ENCODE results near the gene SURF6.

Gene SURF6

GRCh38 chr9:133344071-133344470 is 8.1 kb upstream of the SURF6 start:
- no CpG with 5 or more reads among the region's 19 CpGs for WGBS, 2 donors (ENCODE audit: extremely low coverage in 2 of 2, insufficient read length in 2 of 2, insufficient replicate concordance in 1 of 2)
- H2BK120ac ChIP-seq (ENCODE audit: low read depth, low read length) = no peak overlapping the region
- H3K9me3 ChIP-seq (replicated peaks in 1 of 2; ENCODE audit: control insufficient read depth in 2 of 2, insufficient read depth in 1 of 2, low read depth in 1 of 2, low read length in 2 of 2) = no peaks in the 10 kb centered on the region
- H3K4me2 ChIP-seq (ENCODE audit: insufficient read depth, low read length, poor library complexity, severe bottlenecking) = no peak overlapping the region
- H4K91ac ChIP-seq (ENCODE audit: low read depth, low read length, poor library complexity) = no peak overlapping the region
- no peak overlapping the region for H3K9ac ChIP-seq (ENCODE audit: low read depth, low read length, poor library complexity)
- no peak for DNase-seq (ENCODE audit: low spot score)
- H3K14ac ChIP-seq (ENCODE audit: low read length) = no peak overlapping the region
- no peak overlapping the region for H2BK15ac ChIP-seq (ENCODE audit: low read length)
- peak overlapping the region; percentile 1 for H3K23ac ChIP-seq (ENCODE audit: low read depth, low read length, poor library complexity)
- no peak overlapping the region for H3K4ac ChIP-seq (ENCODE audit: low read length)
- no peak overlapping the region for H4K8ac ChIP-seq (ENCODE audit: low read depth, low read length)
- peaks cover 69 to 81% of the 10 kb centered on the region in 2 donors for H3K36me3 ChIP-seq (replicated peaks in 1 of 2; ENCODE audit: control insufficient read depth in 2 of 2, insufficient read depth in 2 of 2, low read length in 2 of 2)
- H3K4me1 ChIP-seq (ENCODE audit: control insufficient read depth in 2 of 2, insufficient read depth in 1 of 2, low read depth in 1 of 2, low read length in 2 of 2) = peaks cover 5 to 8% of the 10 kb centered on the region in 2 donors
- no peaks in the 10 kb centered on the region for H3K27me3 ChIP-seq (ENCODE audit: control insufficient read depth in 3 of 3, insufficient read depth in 3 of 3, low read depth in 1 of 3, low read length in 3 of 3)
- no peak overlapping the region for H3K27ac ChIP-seq (replicated peaks; ENCODE audit: low read length)
- H2AK5ac ChIP-seq (ENCODE audit: low read depth, low read length) = no peak overlapping the region
- peaks cover 24% of the 10 kb centered on the region for H3K79me1 ChIP-seq (ENCODE audit: low read depth, low read length)
- H2AFZ ChIP-seq (ENCODE audit: low read length) = no peak overlapping the region
- no peak overlapping the region for H2BK12ac ChIP-seq (ENCODE audit: low read length)
- no peak overlapping the region for H2BK5ac ChIP-seq (ENCODE audit: low read length)
- no peak overlapping the region for H3K18ac ChIP-seq (ENCODE audit: low read length)
- no peak overlapping the region for H3K4me3 ChIP-seq (ENCODE audit: low read length in 2 of 2)

- no peak overlapping the region for H3K18ac ChIP-seq (ENCODE audit: low read length)
- H3K23ac ChIP-seq (ENCODE audit: low read depth, low read length, poor library complexity) = no peak overlapping the region
- H2BK15ac ChIP-seq (ENCODE audit: low read length) = no peak overlapping the region
- H3K79me1 ChIP-seq (ENCODE audit: low read depth, low read length) = peaks cover 20% of the 10 kb centered on the region
- no peak overlapping the region for H3K4ac ChIP-seq (ENCODE audit: low read length)
- no peak overlapping the region for H3K14ac ChIP-seq (ENCODE audit: low read length)
- H3K9ac ChIP-seq (ENCODE audit: low read depth, low read length, poor library complexity) = no peak overlapping the region
- H3K27me3 ChIP-seq (ENCODE audit: control insufficient read depth in 3 of 3, insufficient read depth in 3 of 3, low read depth in 1 of 3, low read length in 3 of 3) = no peaks in the 10 kb centered on the region
- no peak overlapping the region for H4K8ac ChIP-seq (ENCODE audit: low read depth, low read length)
- peaks cover 4 to 6% of the 10 kb centered on the region in 2 donors for H3K4me1 ChIP-seq (ENCODE audit: control insufficient read depth in 2 of 2, insufficient read depth in 1 of 2, low read depth in 1 of 2, low read length in 2 of 2)
- H2BK120ac ChIP-seq (ENCODE audit: low read depth, low read length) = no peak overlapping the region
- H3K4me2 ChIP-seq (ENCODE audit: insufficient read depth, low read length, poor library complexity, severe bottlenecking) = no peak overlapping the region
- no peak overlapping the region for H2AK5ac ChIP-seq (ENCODE audit: low read depth, low read length)
- DNase-seq (ENCODE audit: low spot score) = no peak
- WGBS, 2 donors (ENCODE audit: extremely low coverage in 2 of 2, insufficient read length in 2 of 2, insufficient replicate concordance in 1 of 2) = no CpG with 5 or more reads among the region's 11 CpGs
- no peak overlapping the region for H4K91ac ChIP-seq (ENCODE audit: low read depth, low read length, poor library complexity)
- H3K4me3 ChIP-seq (ENCODE audit: low read length in 2 of 2) = no peak overlapping the region
- peaks cover 72 to 86% of the 10 kb centered on the region in 2 donors for H3K36me3 ChIP-seq (replicated peaks in 1 of 2; ENCODE audit: control insufficient read depth in 2 of 2, insufficient read depth in 2 of 2, low read length in 2 of 2)
- H2BK12ac ChIP-seq (ENCODE audit: low read length) = no peak overlapping the region
- H3K27ac ChIP-seq (replicated peaks; ENCODE audit: low read length) = no peak overlapping the region
- H2AFZ ChIP-seq (ENCODE audit: low read length) = no peak overlapping the region
- no peak overlapping the region for H2BK5ac ChIP-seq (ENCODE audit: low read length)
- no peaks in the 10 kb centered on the region for H3K9me3 ChIP-seq (replicated peaks in 1 of 2; ENCODE audit: control insufficient read depth in 2 of 2, insufficient read depth in 1 of 2, low read depth in 1 of 2, low read length in 2 of 2)
Observed at GRCh38 chr9:133342570-133342969, 6.6 kb upstream of the SURF6 start.

GRCh38 chr9:133342069-133342406 is 6.0 kb upstream of the SURF6 start:
- H4K91ac ChIP-seq (ENCODE audit: low read depth, low read length, poor library complexity) = no peak overlapping the region
- no peak overlapping the region for H2BK120ac ChIP-seq (ENCODE audit: low read depth, low read length)
- H3K4me1 ChIP-seq (ENCODE audit: control insufficient read depth in 2 of 2, insufficient read depth in 1 of 2, low read depth in 1 of 2, low read length in 2 of 2) = peaks cover 4 to 6% of the 10 kb centered on the region in 2 donors
- DNase-seq (ENCODE audit: low spot score) = no peak
- no peak overlapping the region for H3K9ac ChIP-seq (ENCODE audit: low read depth, low read length, poor library complexity)
- no peak overlapping the region for H3K23ac ChIP-seq (ENCODE audit: low read depth, low read length, poor library complexity)
- no peaks in the 10 kb centered on the region for H3K27me3 ChIP-seq (ENCODE audit: control insufficient read depth in 3 of 3, insufficient read depth in 3 of 3, low read depth in 1 of 3, low read length in 3 of 3)
- no peak overlapping the region for H2BK5ac ChIP-seq (ENCODE audit: low read length)
- no peak overlapping the region for H2AK5ac ChIP-seq (ENCODE audit: low read depth, low read length)
- no peak overlapping the region for H3K4me3 ChIP-seq (ENCODE audit: low read length in 2 of 2)
- H3K4ac ChIP-seq (ENCODE audit: low read length) = no peak overlapping the region
- no peak overlapping the region for H3K14ac ChIP-seq (ENCODE audit: low read length)
- no peak overlapping the region for H3K18ac ChIP-seq (ENCODE audit: low read length)
- H3K27ac ChIP-seq (replicated peaks; ENCODE audit: low read length) = no peak overlapping the region
- H4K8ac ChIP-seq (ENCODE audit: low read depth, low read length) = no peak overlapping the region
- no peak overlapping the region for H2AFZ ChIP-seq (ENCODE audit: low read length)
- no CpG with 5 or more reads among the region's 12 CpGs for WGBS, 2 donors (ENCODE audit: extremely low coverage in 2 of 2, insufficient read length in 2 of 2, insufficient replicate concordance in 1 of 2)
- H3K79me1 ChIP-seq (ENCODE audit: low read depth, low read length) = peaks cover 19% of the 10 kb centered on the region
- no peak overlapping the region for H3K4me2 ChIP-seq (ENCODE audit: insufficient read depth, low read length, poor library complexity, severe bottlenecking)
- peaks cover 72 to 87% of the 10 kb centered on the region in 2 donors for H3K36me3 ChIP-seq (replicated peaks in 1 of 2; ENCODE audit: control insufficient read depth in 2 of 2, insufficient read depth in 2 of 2, low read length in 2 of 2)
- H3K9me3 ChIP-seq (replicated peaks in 1 of 2; ENCODE audit: control insufficient read depth in 2 of 2, insufficient read depth in 1 of 2, low read depth in 1 of 2, low read length in 2 of 2) = no peaks in the 10 kb centered on the region
- H2BK12ac ChIP-seq (ENCODE audit: low read length) = no peak overlapping the region
- H2BK15ac ChIP-seq (ENCODE audit: low read length) = no peak overlapping the region

GRCh38 chr9:133341369-133342068 is 5.5 kb upstream of the SURF6 start:
- Histone ChIP-seq H2BK120ac (ENCODE audit: low read depth, low read length) (no peak overlapping the region), H3K4ac (ENCODE audit: low read length) (no peak overlapping the region), H3K14ac (ENCODE audit: low read length) (no peak overlapping the region), H3K18ac (ENCODE audit: low read length) (no peak overlapping the region), H2AFZ (ENCODE audit: low read length) (no peak overlapping the region), H3K27ac (replicated peaks; ENCODE audit: low read length) (no peak overlapping the region), H3K4me3 (ENCODE audit: low read length in 2 of 2) (no peak overlapping the region), H2AK5ac (ENCODE audit: low read depth, low read length) (no peak overlapping the region), H3K36me3 (replicated peaks in 1 of 2; ENCODE audit: control insufficient read depth in 2 of 2, insufficient read depth in 2 of 2, low read length in 2 of 2) (peaks cover 72 to 86% of the 10 kb centered on the region in 2 donors), H3K27me3 (ENCODE audit: control insufficient read depth in 3 of 3, insufficient read depth in 3 of 3, low read depth in 1 of 3, low read length in 3 of 3) (no peaks in the 10 kb centered on the region), H3K23ac (ENCODE audit: low read depth, low read length, poor library complexity) (no peak overlapping the region), H2BK12ac (ENCODE audit: low read length) (no peak overlapping the region), H4K91ac (ENCODE audit: low read depth, low read length, poor library complexity) (no peak overlapping the region), H4K8ac (ENCODE audit: low read depth, low read length) (no peak overlapping the region), H3K79me1 (ENCODE audit: low read depth, low read length) (peaks cover 14% of the 10 kb centered on the region), H3K9me3 (replicated peaks in 1 of 2; ENCODE audit: control insufficient read depth in 2 of 2, insufficient read depth in 1 of 2, low read depth in 1 of 2, low read length in 2 of 2) (no peaks in the 10 kb centered on the region), H3K4me2 (ENCODE audit: insufficient read depth, low read length, poor library complexity, severe bottlenecking) (no peak overlapping the region), H3K9ac (ENCODE audit: low read depth, low read length, poor library complexity) (no peak overlapping the region), H2BK15ac (ENCODE audit: low read length) (no peak overlapping the region), H2BK5ac (ENCODE audit: low read length) (no peak overlapping the region), H3K4me1 (ENCODE audit: control insufficient read depth in 2 of 2, insufficient read depth in 1 of 2, low read depth in 1 of 2, low read length in 2 of 2) (peaks cover 2 to 4% of the 10 kb centered on the region in 2 donors)
- no peak for DNase-seq (ENCODE audit: low spot score)
- no CpG with 5 or more reads among the region's 15 CpGs for WGBS, 2 donors (ENCODE audit: extremely low coverage in 2 of 2, insufficient read length in 2 of 2, insufficient replicate concordance in 1 of 2)

Data from neuronal stem cell (in vitro differentiated cells).